C4-2B (cell line): ENCODE measurements around the gene KCNQ1.

Experiments
- H3K27ac ChIP-seq: fragments of 450-650 bp; 2 replicates; pipeline ENCODE4 v1.5.1; 2017
- CTCF ChIP-seq: fragments of 450-650 bp; conservative IDR thresholded peaks from 2 replicates; pipeline ENCODE4 v1.5.1; 2017; ENCODE audit warnings: mild to moderate bottlenecking
- ZFX ChIP-seq: fragments of 450-650 bp; IDR thresholded peaks from 2 replicates; pipeline ENCODE4 v1.6.1; 2017

KCNQ1 gene

GRCh38 chr11:2528301-2529050 lies 83.7 kb downstream of the KCNQ1 start:
- TF ChIP-seq CTCF, result no peak
- TF ChIP-seq ZFX, result no peak
- no peak overlapping the region for H3K27ac ChIP-seq

- TF ChIP-seq CTCF (no peak), ZFX (no peak)
- no peak overlapping the region for H3K27ac ChIP-seq
These were observed 84.4 kb downstream of the KCNQ1 start for GRCh38 chr11:2529173-2529572.

- no peak overlapping the region for H3K27ac ChIP-seq
- TF ChIP-seq ZFX (no peak), CTCF (no peak)
These were observed 84.8 kb downstream of the KCNQ1 start for GRCh38 chr11:2529636-2530035.

DNA sequence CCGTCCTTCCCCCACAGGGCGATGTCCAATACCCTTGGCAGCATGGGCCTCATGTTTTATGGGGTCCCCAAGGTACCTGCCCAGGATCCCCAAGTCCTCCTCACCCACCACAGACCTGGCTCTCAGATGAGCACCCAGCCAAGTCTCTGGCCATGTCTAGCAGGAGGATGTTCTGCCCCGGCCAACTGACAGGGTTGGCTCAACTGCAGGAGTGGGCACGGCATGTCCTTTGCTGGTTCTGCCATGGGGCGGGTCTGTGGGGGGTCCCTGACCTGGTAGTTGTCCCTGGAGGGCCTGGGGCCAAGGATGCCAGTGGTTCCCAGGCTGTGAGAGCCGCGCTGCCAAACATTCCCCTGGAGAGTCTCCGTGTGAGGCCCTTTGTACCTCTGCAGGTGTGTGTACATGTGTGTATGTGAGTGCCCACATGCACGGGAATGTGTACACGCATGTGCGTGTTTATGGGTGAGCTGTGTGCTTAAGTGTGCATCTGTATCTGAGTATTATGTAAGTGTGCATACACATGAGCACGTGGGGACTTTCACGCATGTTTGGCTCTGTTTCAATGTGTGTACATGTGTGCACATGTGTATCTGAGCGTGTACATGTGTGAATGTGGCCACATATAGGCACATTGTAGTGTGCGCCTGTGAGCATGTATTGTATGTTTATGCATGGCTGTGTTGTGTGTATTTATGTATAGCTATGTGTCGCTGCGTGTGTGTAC lies 85.5 kb downstream of the KCNQ1 start:
- H3K27ac ChIP-seq, result no peak overlapping the region
- no peak for TF ChIP-seq ZFX
- no peak for TF ChIP-seq CTCF

- no peak for TF ChIP-seq CTCF
- TF ChIP-seq ZFX, result no peak
- no peak overlapping the region for H3K27ac ChIP-seq
These were observed 86.0 kb downstream of the KCNQ1 start for GRCh38 chr11:2530855-2531200.

- TF ChIP-seq CTCF (peak; percentile 90), ZFX (no peak)
- no peak overlapping the region for H3K27ac ChIP-seq
These were observed 86.6 kb downstream of the KCNQ1 start for GRCh38 chr11:2531277-2531986.
